Bone marrow (tissue), 2 donors: Measurements from ENCODE around the gene STARD10.
A peak's percentile ranks its signal among the peaks of the same experiment; 100 is the strongest.

ENCODE experiments used
- DNase-seq, 2 donors: peaks; one replicate each; lab custom pipeline; 2025; lab: John Stamatoyannopoulos, UW

Gene STARD10

DNA sequence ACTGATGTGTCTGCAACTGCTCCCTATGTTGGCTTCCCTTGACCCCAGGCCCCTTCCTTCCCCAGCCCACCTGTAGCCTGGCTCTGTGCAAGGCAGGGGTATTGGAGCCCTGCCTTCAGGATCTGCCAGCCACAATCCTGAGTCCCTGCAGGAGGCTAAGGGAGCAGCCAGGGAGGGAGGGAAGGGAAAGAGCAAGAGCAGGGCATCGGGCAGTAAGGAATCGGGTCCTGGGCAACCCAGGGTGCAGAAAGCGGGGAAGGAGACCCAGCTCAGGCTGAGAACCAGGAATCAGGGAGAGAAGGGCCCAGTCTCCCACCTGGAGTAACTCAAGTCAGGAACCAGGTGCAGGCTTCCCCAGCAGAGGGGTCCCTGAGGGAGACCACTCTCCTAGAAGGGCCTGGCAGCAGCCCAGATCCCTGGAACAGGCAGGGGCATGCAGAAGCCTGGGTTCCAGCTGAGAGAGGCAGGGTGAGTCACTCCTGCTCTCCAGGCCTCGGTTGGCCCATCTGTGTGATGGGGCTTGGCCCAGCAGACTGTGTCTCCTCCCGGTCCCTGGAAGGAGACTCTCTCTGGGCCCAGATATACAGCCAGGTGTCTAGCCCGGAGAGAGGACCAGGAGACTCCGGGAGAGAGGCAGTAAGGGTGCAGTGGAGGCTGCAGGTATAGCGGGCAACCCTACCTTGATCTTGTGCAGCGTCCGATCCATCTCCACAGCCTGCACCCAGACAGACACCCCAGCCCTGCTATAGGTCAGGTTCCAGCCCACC lies 13.4 kb downstream of the STARD10 start:
- no peak for DNase-seq

DNA sequence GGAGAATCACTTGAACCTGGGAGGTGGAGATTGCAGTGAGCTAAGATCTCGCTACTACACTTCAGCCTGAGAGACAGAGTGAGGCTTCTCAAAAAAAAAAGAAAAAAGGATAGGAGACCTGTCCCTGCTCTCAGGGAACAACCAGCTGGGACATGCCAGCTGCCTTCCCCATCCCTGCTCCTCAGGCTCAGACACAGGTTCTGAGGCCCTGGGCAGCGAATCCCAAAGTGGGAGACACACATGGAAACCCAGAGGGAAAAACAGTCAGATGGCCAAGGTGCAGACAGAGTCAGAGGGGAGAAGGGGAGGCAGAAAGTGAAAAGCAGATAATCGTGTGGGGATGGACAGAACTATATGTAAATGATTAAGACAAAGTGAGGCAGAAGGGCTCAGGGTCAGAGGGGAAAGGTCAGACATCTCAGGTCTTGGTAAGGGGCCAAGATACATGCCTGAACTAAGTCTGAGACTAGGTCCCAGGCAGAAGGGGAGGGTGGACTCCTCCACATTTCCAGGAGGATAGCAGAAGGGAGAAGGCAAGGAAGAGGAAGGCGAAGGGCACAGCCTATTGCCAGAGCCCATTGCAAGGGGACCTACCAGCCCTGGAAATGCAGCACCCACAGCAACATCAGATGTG lies 14.2 kb downstream of the STARD10 start:
- no peak for DNase-seq

- DNase-seq = no peak
Measured at GRCh38 chr11:72778535-72779494, 15.0 kb downstream of the STARD10 start.

GRCh38 chr11:72777755-72778278 lies 16.0 kb downstream of the STARD10 start:
- no peak for DNase-seq

GRCh38 chr11:72776844-72777754 lies 16.7 kb downstream of the STARD10 start:
- no peak for DNase-seq

DNA sequence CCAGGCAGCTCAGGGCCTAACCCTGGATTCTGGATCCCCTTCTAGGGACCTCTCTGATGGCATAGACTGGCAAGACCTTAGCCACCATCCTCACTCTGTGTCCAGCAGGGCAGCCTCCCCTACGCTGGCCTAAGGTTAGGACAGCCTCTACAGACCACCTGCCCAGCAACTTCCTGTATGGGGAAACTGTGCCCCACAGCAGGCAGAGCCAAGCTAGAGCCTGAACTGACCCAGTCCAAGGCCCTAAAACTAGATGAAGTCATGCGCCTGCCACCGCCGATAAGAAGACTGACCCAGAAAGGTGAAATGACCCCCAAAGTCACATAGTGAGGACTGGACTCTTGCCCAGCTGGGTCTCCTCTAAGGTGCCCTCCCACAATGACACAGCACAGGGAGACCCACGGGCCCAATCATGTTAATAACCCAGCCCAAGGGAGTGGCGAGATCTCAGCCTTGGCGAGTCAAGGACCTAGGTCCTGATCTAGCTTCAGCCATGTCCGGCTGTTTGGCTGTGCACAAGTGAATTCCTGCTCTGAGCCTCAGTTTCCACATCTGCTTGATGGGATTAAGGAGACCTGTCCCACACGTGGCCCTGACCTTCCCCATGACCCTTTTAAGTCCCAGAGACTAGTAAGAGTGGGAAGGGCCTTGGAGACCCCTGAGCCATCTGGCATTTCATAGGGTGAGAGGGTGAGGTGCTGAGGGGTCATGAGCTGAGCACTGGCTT lies 17.6 kb downstream of the STARD10 start:
- DNase-seq = no peak

- no peak for DNase-seq
Measured at GRCh38 chr11:72775288-72776110, 18.3 kb downstream of the STARD10 start.

DNA sequence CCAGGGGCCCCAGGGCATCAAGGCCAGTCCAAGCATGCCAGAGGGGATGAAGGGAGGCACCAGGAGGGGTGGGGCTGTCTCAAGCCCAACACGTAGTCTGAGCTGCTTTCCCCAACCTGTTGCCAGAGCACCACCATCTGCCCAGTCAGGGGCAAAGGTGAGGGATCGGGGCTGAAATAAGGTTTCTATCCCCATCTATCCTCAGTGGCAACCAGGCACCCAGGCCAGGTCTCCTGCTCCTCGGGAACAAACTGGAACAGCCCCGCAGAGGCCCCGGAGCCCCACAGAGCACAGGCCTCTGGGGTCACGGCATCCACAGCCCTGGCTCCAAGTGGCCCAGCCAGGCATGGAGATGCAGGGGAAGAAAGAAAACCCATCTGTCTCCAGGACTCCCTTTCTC lies 19.3 kb downstream of the STARD10 start:
- DNase-seq = no peak

- no peak for DNase-seq
Measured at GRCh38 chr11:72773696-72774095, 20.2 kb downstream of the STARD10 start.

- peak in 1 of 2 donors; percentile 36 for DNase-seq
Measured at GRCh38 chr11:72773291-72773690, 20.6 kb downstream of the STARD10 start.

DNA sequence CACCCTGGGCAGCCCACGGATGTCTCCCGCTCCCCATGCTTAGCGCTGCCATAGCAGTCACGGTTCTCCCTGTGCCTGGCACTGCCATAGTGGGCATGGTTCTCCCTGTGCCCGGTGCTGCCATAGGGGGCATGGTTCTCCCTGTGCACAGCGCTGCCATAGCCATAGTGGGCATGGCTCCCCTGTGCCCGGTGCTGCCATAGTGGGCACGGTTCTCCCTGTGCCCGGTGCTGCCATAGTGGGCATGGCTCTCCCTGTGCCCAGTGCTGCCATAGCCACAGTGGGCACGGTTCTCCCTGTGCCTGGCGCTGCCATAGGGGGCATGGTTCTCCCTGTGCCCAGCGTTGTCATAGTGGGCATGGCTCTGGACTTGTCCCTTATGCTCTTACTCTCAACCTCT lies 21.8 kb downstream of the STARD10 start:
- no peak for DNase-seq

DNA sequence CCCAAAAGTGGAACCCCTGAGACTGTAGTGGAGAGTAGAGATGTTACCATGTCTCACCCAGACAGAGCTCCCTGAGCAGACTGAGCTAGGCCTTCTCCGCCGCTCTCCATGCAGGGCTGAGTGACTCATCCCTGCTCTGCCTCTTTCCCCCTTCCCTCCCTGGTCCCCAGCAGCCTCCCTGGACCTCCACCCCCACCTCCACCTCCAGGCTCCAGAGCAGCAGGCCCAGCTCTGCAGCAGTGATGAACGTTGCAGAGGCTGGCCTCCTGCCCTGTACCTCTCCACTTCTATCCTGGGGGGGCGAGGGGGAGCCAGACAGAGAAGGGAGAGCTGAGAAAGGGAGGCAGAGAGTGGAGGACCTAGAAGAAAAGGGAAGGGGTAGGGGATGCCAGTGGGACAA lies 22.3 kb downstream of the STARD10 start:
- DNase-seq = no peak

DNA sequence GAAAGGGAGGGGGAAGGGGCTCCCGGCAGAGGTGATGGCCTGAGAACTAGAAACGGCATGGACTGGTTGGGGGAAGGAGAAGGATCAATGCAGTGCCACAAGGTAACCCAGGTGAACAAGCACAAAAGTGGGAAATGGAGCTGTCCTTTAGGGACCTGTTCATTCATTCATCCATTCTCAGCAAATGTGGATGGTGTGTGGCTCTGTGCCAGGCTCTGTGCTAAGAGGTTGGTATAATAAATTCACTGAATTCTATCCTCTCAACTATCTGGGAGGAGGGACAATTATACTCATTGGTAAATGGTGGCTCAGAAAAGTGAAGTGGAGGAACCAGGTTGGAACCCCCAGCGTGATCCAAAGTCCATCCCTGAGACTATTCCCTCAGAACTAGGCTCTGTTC lies 23.0 kb downstream of the STARD10 start:
- no peak for DNase-seq

- DNase-seq = no peak
Measured at GRCh38 chr11:72769680-72770079, 24.2 kb downstream of the STARD10 start.

GRCh38 chr11:72768581-72768980 lies 25.3 kb downstream of the STARD10 start:
- no peak for DNase-seq

- no peak for DNase-seq
Measured at GRCh38 chr11:72767203-72768062, 26.4 kb downstream of the STARD10 start.

GRCh38 chr11:72766152-72766902 lies 27.5 kb downstream of the STARD10 start:
- DNase-seq = no peak

DNA sequence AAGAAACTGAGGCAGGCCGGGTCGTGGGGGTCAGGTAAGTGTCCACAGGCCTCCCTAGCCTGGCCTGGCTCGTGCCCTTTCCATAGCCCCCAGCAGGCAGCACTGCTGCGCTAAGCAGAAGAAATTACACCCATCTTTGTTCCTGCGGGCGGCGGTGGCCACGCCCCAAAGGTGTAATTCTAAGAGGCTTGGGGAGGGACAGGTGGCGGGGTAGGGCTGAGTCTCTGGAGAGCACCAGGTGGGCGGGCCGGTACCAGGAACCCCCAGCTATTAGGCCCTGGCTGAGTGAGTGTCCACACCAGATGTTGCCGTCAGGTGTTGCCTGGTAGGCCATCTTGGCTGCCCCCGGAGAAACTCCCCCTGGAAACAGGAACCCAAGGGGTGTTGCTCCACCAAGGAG lies 29.3 kb downstream of the STARD10 start:
- no peak for DNase-seq
